GM12892 (cell line): ENCODE results near the gene ADRA2C.

ENCODE experiments used
- POLR2A ChIP-seq: IDR thresholded peaks from 2 replicates; pipeline ENCODE4 v1.6.1; 2011; ENCODE audit warnings: low read depth, low read length, control low read depth
- POLR2AphosphoS5 ChIP-seq: IDR thresholded peaks from 2 replicates; pipeline ENCODE4 v1.6.1; 2011; ENCODE audit warnings: low read depth, low read length, control low read depth
- TAF1 ChIP-seq: IDR thresholded peaks from 2 replicates; pipeline ENCODE4 v1.6.1; 2011; ENCODE audit warnings: low read depth, mild to moderate bottlenecking, control low read depth, low read length, borderline replicate concordance

DNA sequence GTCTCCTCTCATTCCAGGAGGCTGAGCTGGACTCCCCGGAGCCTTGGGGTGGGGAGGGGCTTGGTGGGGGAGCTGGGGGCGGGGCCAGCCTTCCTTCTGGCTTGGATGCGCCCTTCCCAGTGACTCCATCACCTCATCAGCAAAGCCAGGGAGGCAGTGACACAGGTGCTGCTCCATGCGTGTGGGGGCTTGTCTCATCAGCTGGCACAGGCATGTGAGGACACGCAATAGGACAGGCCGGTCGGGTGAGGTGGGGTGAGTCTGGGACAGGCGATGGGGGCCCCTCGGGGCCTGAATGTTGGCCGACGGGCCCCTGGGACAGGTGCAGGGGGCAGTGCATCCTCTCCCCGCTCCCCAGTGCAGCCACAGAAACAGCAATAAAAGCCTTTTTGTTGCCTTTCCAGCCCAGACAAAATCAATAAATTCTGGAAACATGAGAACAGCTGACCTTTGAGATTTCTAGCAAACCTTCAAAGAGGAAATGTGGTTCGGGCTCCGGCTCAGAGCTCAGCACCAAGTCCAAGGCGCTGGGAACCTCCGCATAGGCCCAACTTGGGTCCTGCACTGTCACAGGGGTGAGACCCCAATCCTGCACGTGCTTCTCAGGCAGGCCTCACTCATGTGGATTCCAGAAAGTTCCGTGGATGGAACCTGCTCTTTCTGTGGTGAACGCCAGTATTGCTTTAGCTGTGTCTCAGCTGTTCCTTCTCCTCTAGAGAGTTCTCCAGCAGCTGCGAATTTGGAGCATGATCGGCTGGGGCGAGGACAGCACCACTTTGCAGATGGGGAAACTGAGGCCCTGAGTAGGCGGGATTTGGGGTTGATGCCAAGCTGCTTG lies 18.5 kb downstream of the ADRA2C start:
- TF ChIP-seq POLR2A: no peak
- no peak for TF ChIP-seq POLR2AphosphoS5
- TF ChIP-seq TAF1: no peak
